IMR-90 (cell line): ENCODE measurements around the gene BTN3A1. TPM values are rescaled to one million over a fixed set of nuclear protein-coding genes. Genes with fewer than 3 reads are reported as not detected.
A peak's percentile ranks its signal among the peaks of the same experiment; 100 is the strongest.

Source experiments
- ATAC-seq: fragments of 200-7000 bp; cut with Tn5 transposase; 2 replicates; pipeline ENCODE4 v1.9.1; 2020; ENCODE audit warnings: low read depth, mild to moderate bottlenecking, moderate library complexity
- BruUV-seq: library from RNA; stranded (reverse); fragments of 400-500 nt; replicated peaks from 2 replicates; lab custom pipeline; 2021; lab: Mats Ljungman, UMichigan
- CTCF ChIA-PET: fragments of 300-600 bp; formaldehyde crosslinking; extraction: SDS; loops from one replicate; lab custom pipeline; 2021; ENCODE audit warnings: antibody characterized with exemption; lab: Yijun Ruan, JAX
- POLR2A ChIA-PET: fragments of 300-600 bp; sonication (Branson Sonifier 250); formaldehyde crosslinking; loops from one replicate; lab custom pipeline; 2022; ENCODE audit warnings: antibody characterized with exemption; ENCODE audit not compliant: unreplicated experiment; lab: Charles Lee
- DNase-seq: peaks from one replicate; pipeline ENCODE4 v3.0.0; 2013
- H2AFZ ChIP-seq: replicated peaks from 2 replicates; pipeline ENCODE3; 2013; ENCODE audit warnings: low read length, mild to moderate bottlenecking; ENCODE audit not compliant: poor library complexity
- H2AK5ac ChIP-seq: 2 replicates; pipeline ENCODE4 v1.6.1; 2013; ENCODE audit warnings: low read depth, low read length, inconsistent platforms
- H2AK9ac ChIP-seq: replicated peaks from 2 replicates; pipeline ENCODE3; 2013; ENCODE audit warnings: mild to moderate bottlenecking, low read depth, low read length, moderate library complexity; ENCODE audit not compliant: poor library complexity
- H2BK120ac ChIP-seq: 2 replicates; pipeline ENCODE4 v1.6.1; 2013; ENCODE audit warnings: low read depth, low read length, inconsistent platforms
- H2BK15ac ChIP-seq: 3 replicates; pipeline ENCODE4 v1.6.1; 2013; ENCODE audit warnings: low read depth, low read length, inconsistent platforms
- H2BK20ac ChIP-seq: 2 replicates; pipeline ENCODE4 v1.6.1; 2013; ENCODE audit warnings: low read depth, mild to moderate bottlenecking, inconsistent platforms, low read length, moderate library complexity
- H2BK5ac ChIP-seq: 2 replicates; pipeline ENCODE4 v1.6.1; 2013; ENCODE audit warnings: mild to moderate bottlenecking, low read depth, low read length, inconsistent platforms; ENCODE audit not compliant: poor library complexity, severe bottlenecking
- H3K14ac ChIP-seq: replicated peaks from 2 replicates; pipeline ENCODE4 v1.6.1; 2013; ENCODE audit warnings: low read depth, low read length, inconsistent platforms
- H3K18ac ChIP-seq: 2 replicates; pipeline ENCODE4 v1.6.1; 2013; ENCODE audit warnings: low read depth, low read length, control low read depth
- H3K23ac ChIP-seq: 2 replicates; pipeline ENCODE4 v1.6.1; 2013; ENCODE audit warnings: low read depth, low read length, inconsistent platforms
- H3K27ac ChIP-seq: 2 replicates; pipeline ENCODE4 v1.5.1; 2013; ENCODE audit warnings: mild to moderate bottlenecking, control low read depth, low read length; ENCODE audit not compliant: insufficient read depth
- H3K27me3 ChIP-seq: 2 replicates; pipeline ENCODE4 v1.6.1; 2013; ENCODE audit warnings: low read length; ENCODE audit not compliant: control insufficient read depth, insufficient read depth
- H3K36me3 ChIP-seq: 2 replicates; pipeline ENCODE4 v1.6.1; 2013; ENCODE audit warnings: low read length, mixed read lengths; ENCODE audit not compliant: control insufficient read depth, insufficient read depth
- H3K4ac ChIP-seq: 2 replicates; pipeline ENCODE4 v1.6.1; 2013; ENCODE audit warnings: low read depth, low read length, inconsistent platforms
- H3K4me1 ChIP-seq: 2 replicates; pipeline ENCODE4 v1.6.1; 2013; ENCODE audit warnings: low read length, mixed read lengths; ENCODE audit not compliant: control insufficient read depth, insufficient read depth
- H3K4me2 ChIP-seq: 2 replicates; pipeline ENCODE4 v1.6.1; 2013; ENCODE audit warnings: low read depth, mild to moderate bottlenecking, control low read depth, low read length, moderate library complexity
- H3K4me3 ChIP-seq: 2 replicates; pipeline ENCODE4 v1.5.1; 2013; ENCODE audit warnings: low read depth, mild to moderate bottlenecking, control low read depth, low read length, moderate library complexity; ENCODE audit not compliant: insufficient read depth
- H3K56ac ChIP-seq: 2 replicates; pipeline ENCODE4 v1.6.1; 2013; ENCODE audit warnings: low read length, inconsistent platforms; ENCODE audit not compliant: insufficient read depth; ENCODE audit errors: extremely low read depth
- H3K79me1 ChIP-seq, 2 experiments: 2 replicates each; pipeline ENCODE4 v1.6.1; 2013; ENCODE audit warnings: low read length in 2 of 2, inconsistent platforms in 1 of 2, low read depth in 1 of 2
- H3K9ac ChIP-seq: 2 replicates; pipeline ENCODE4 v1.6.1; 2013; ENCODE audit warnings: low read depth, low read length, control low read depth
- H3K9me1 ChIP-seq: 2 replicates; pipeline ENCODE4 v1.6.1; 2013; ENCODE audit warnings: low read length, inconsistent platforms; ENCODE audit not compliant: insufficient read depth
- H3K9me3 ChIP-seq: 2 replicates; pipeline ENCODE4 v1.6.1; 2013; ENCODE audit warnings: low read length; ENCODE audit not compliant: control insufficient read depth, insufficient read depth
- H4K20me1 ChIP-seq: 2 replicates; pipeline ENCODE4 v1.6.1; 2013; ENCODE audit warnings: low read length, inconsistent platforms; ENCODE audit not compliant: insufficient read depth
- H4K5ac ChIP-seq: 2 replicates; pipeline ENCODE4 v1.6.1; 2013; ENCODE audit warnings: mild to moderate bottlenecking, low read depth, low read length, control low read depth
- H4K8ac ChIP-seq, 2 experiments: 2 replicates each; pipeline ENCODE4 v1.6.1; 2013; ENCODE audit warnings: low read depth in 2 of 2, low read length in 2 of 2, control low read depth in 1 of 2, inconsistent platforms in 1 of 2
- H4K91ac ChIP-seq: 2 replicates; pipeline ENCODE4 v1.6.1; 2013; ENCODE audit warnings: low read depth, low read length, inconsistent platforms; ENCODE audit not compliant: insufficient read depth
- FOS ChIP-seq: fragments of 150-350 bp; IDR thresholded peaks from 2 replicates; pipeline ENCODE4 v1.6.1; 2016; ENCODE audit warnings: low read depth, low read length
- MAZ ChIP-seq: IDR thresholded peaks from 2 replicates; pipeline ENCODE4 v1.6.1; 2012; ENCODE audit warnings: low read depth, mild to moderate bottlenecking, low read length, improper control_type of control experiment, moderate library complexity, borderline replicate concordance
- NFE2L2 ChIP-seq: fragments of 150-350 bp; IDR thresholded peaks from 2 replicates; pipeline ENCODE4 v1.6.1; 2016; ENCODE audit warnings: low read depth, mild to moderate bottlenecking, low read length
- RFX5 ChIP-seq: IDR thresholded peaks from 2 replicates; pipeline ENCODE4 v1.8.0; 2012; ENCODE audit warnings: low read depth, mild to moderate bottlenecking, low read length, moderate library complexity
- SMC3 ChIP-seq: fragments of 150-350 bp; IDR thresholded peaks from 2 replicates; pipeline ENCODE4 v1.6.1; 2016; ENCODE audit warnings: low read depth, mild to moderate bottlenecking, antibody characterized with exemption, low read length, moderate library complexity
- WGBS, 2 experiments: methylation state at CpG; one replicate each; pipeline versions ENCODE4 v1.1.5 to v1.1.7; 2013; ENCODE audit warnings: missing lambda C conversion rate in 2 of 2; ENCODE audit not compliant: insufficient read length in 1 of 2; ENCODE audit errors: extremely low coverage in 2 of 2; 5-methylcytosine and 5-hydroxymethylcytosine counted together
- dilution Hi-C: fragments of 300-500 bp; cut with HindIII; formaldehyde crosslinking; loops from one replicate; pipeline ENCODE4 v1.14.3; 2018; ENCODE audit warnings: low sequenced_read_pairs; ENCODE audit not compliant: unreplicated experiment
- in situ Hi-C: fragments of 300-500 bp; cut with MboI; formaldehyde crosslinking; loops from 3 replicates; pipeline ENCODE4 v1.14.3; 2019; ENCODE audit warnings: low sequenced_read_pairs, inconsistent platforms, mixed read lengths
- intact Hi-C: fragments of 100-400 bp; cut with micrococcal nuclease; formaldehyde crosslinking; loops from 2 replicates; pipeline ENCODE4 v1.10.0; 2022
- polyA plus RNA-seq, 3 experiments: library from polyadenylated mRNA; depleted of rRNA; stranded (reverse); fragments of >200 nt; gene quantifications; 2 replicates each; pipeline ENCODE4 v1.2.3, GENCODE V29; 2012; ENCODE audit warnings: low replicate concordance in 1 of 3
- total RNA-seq: library from RNA; depleted of rRNA; stranded (reverse); fragments of >200 nt; gene quantifications from 2 replicates; pipeline ENCODE4 v1.2.3, GENCODE V29; 2012
- TF ChIP-seq, protein P1 (sequence below): fragments of 150-350 bp; IDR thresholded peaks from 2 replicates; pipeline ENCODE4 v1.6.1; 2017; ENCODE audit warnings: mild to moderate bottlenecking, antibody characterized with exemption, low read length, low read depth
- TF ChIP-seq, protein P2 (sequence below): conservative IDR thresholded peaks from 2 replicates; pipeline ENCODE4 v1.5.1; 2012; ENCODE audit warnings: mild to moderate bottlenecking, low read depth, low read length, improper control_type of control experiment

The BTN3A1 gene
- total and polyA plus RNA-seq, 2 of the 4 experiments (the other 2 are of a cell fraction), result 14.4 to 16.5 TPM

DNA sequence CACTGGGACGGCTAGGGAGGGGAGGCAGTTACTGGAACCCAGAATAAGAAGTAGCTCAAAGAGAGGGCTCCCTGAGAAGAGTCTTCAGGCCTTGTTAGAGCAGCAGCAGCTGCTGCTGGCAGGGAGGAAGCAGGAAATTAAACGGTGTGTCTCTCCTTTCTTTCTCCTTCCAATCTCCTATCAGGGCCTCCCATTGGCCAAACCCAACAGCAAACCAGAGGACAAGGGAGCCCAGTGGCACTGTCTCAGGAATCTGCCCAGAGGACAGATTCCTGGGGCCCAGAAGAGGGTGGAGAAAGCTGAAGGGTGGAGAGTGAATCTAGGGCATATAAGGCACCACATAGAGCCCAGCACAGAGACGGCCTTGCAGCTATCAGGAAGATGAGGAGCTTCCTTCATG lies 10.2 kb downstream of the BTN3A1 start:
- Histone ChIP-seq H3K56ac (no peak overlapping the region), H3K9me1 (peaks cover 6% of the 10 kb centered on the region; the same call in 1 of the 2 replicates), H3K14ac (no peak overlapping the region), H3K27ac (no peak overlapping the region), H3K23ac (no peak overlapping the region), H2BK120ac (no peak overlapping the region), H2BK15ac (no peak overlapping the region), H3K79me1 (no peaks in the 10 kb centered on the region), H3K9me3 (no peaks in the 10 kb centered on the region), H3K9ac (no peak overlapping the region), H4K20me1 (no peaks in the 10 kb centered on the region), H2BK20ac (no peak overlapping the region), H3K4me2 (no peak overlapping the region), H4K5ac (peak overlapping the region; percentile 20; the same call in 1 of the 2 replicates), H2BK5ac (no peak overlapping the region), H3K36me3 (peaks cover 15% of the 10 kb centered on the region; the same call in 1 of the 2 replicates), H2AK9ac (no peak overlapping the region), H2AFZ (peak overlapping the region; percentile 59), H3K4ac (0 out of 2 replicates have a peak overlapping the region, but pooled peaks have one; percentile 17), H3K27me3 (no peaks in the 10 kb centered on the region), H3K18ac (no peak overlapping the region), H2AK5ac (no peak overlapping the region), H3K4me3 (no peak overlapping the region), H4K8ac (peak overlapping the region in 1 of 2 experiments; percentile 1; a peak in 1 of 4 replicates), H4K91ac (no peak overlapping the region; the same call in 1 of the 2 replicates), H3K4me1 (peaks cover 7% of the 10 kb centered on the region)
- ChIA-PET POLR2A (no interaction called here), CTCF (interaction anchor here (1.1 kb wide), 1 partner anchor 71 kb away, joined by 4 read pairs; no protein-coding TSS in a partner anchor)
- in situ Hi-C loops, result no loop called here
- dilution Hi-C loops, result no loop called here
- DNase-seq (no peak), ATAC-seq (peak; percentile 63)
- BruUV-seq, result no TSS peak
- intact Hi-C loops, result no loop called here
- no CpG with 5 or more reads among the region's 3 CpGs for WGBS, 2 experiments
- TF ChIP-seq NFE2L2, result no peak
- no peak for TF ChIP-seq SMC3
- TF ChIP-seq, protein P1, sequence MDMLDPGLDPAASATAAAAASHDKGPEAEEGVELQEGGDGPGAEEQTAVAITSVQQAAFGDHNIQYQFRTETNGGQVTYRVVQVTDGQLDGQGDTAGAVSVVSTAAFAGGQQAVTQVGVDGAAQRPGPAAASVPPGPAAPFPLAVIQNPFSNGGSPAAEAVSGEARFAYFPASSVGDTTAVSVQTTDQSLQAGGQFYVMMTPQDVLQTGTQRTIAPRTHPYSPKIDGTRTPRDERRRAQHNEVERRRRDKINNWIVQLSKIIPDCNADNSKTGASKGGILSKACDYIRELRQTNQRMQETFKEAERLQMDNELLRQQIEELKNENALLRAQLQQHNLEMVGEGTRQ, result no peak
- no peak for TF ChIP-seq RFX5
- TF ChIP-seq, protein P2, sequence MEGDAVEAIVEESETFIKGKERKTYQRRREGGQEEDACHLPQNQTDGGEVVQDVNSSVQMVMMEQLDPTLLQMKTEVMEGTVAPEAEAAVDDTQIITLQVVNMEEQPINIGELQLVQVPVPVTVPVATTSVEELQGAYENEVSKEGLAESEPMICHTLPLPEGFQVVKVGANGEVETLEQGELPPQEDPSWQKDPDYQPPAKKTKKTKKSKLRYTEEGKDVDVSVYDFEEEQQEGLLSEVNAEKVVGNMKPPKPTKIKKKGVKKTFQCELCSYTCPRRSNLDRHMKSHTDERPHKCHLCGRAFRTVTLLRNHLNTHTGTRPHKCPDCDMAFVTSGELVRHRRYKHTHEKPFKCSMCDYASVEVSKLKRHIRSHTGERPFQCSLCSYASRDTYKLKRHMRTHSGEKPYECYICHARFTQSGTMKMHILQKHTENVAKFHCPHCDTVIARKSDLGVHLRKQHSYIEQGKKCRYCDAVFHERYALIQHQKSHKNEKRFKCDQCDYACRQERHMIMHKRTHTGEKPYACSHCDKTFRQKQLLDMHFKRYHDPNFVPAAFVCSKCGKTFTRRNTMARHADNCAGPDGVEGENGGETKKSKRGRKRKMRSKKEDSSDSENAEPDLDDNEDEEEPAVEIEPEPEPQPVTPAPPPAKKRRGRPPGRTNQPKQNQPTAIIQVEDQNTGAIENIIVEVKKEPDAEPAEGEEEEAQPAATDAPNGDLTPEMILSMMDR, result no peak
- TF ChIP-seq FOS, result no peak
- TF ChIP-seq MAZ, result no peak
